Natural killer cell (primary cell): ENCODE results near the gene CCDC87. TPM values are rescaled to one million over a fixed set of nuclear protein-coding genes. Genes with fewer than 3 reads are reported as not detected.
"Not testable (repeated sequence)": the region's sequence is repeated elsewhere in the genome, so short reads cannot be mapped to it uniquely, and the experiment has no call there.

Experiments
- ATAC-seq, 3 donors: fragments of 150-1000 bp in 2 of 3; fragments of 200-7000 bp in 1 of 3; cut with Tn5 transposase; 1 replicate in 1 of 3; 2 replicates in 2 of 3; pipeline ENCODE4 v1.10.0; 2021; ENCODE audit warnings: mild to moderate bottlenecking in 2 of 3, moderate library complexity in 2 of 3
- DNase-seq, 2 donors: peaks; one replicate each; pipeline versions ENCODE4 v3.0.0 to v3.0.0-alpha.2; 2013 to 2021; ENCODE audit warnings: mixed read lengths in 1 of 2
- H3K27ac ChIP-seq: one replicate; pipeline ENCODE4 v1.5.1; 2013; ENCODE audit warnings: mild to moderate bottlenecking, low read length
- H3K27me3 ChIP-seq: one replicate; pipeline ENCODE4 v1.6.1; 2013; ENCODE audit warnings: low read length; ENCODE audit not compliant: control insufficient read depth, insufficient read depth
- H3K36me3 ChIP-seq: one replicate; pipeline ENCODE4 v1.6.1; 2013; ENCODE audit warnings: low read length; ENCODE audit not compliant: control insufficient read depth, insufficient read depth
- H3K4me1 ChIP-seq: one replicate; pipeline ENCODE4 v1.6.1; 2013; ENCODE audit warnings: low read length; ENCODE audit not compliant: control insufficient read depth, insufficient read depth
- H3K4me3 ChIP-seq: one replicate; pipeline ENCODE4 v1.5.1; 2013; ENCODE audit warnings: low read length
- H3K9me3 ChIP-seq: one replicate; pipeline ENCODE4 v1.6.1; 2013; ENCODE audit warnings: low read length; ENCODE audit not compliant: control insufficient read depth, insufficient read depth
- H3K27ac Mint-ChIP-seq, 2 donors: one replicate each; pipeline ENCODE4 v1.8.0; 2022; ENCODE audit warnings: mild to moderate bottlenecking in 2 of 2, mixed read lengths in 2 of 2, moderate library complexity in 1 of 2
- H3K27me3 Mint-ChIP-seq, 2 donors: one replicate each; pipeline ENCODE4 v1.8.0; 2022; ENCODE audit warnings: low read depth in 2 of 2, mixed read lengths in 2 of 2
- H3K36me3 Mint-ChIP-seq: one replicate; pipeline ENCODE4 v1.8.0; 2022; ENCODE audit warnings: mixed read lengths
- H3K4me1 Mint-ChIP-seq, 2 donors: one replicate each; pipeline ENCODE4 v1.8.0; 2022; ENCODE audit warnings: mixed read lengths in 2 of 2
- H3K4me3 Mint-ChIP-seq: one replicate; pipeline ENCODE4 v1.8.0; 2022; ENCODE audit warnings: mild to moderate bottlenecking, moderate library complexity, mixed read lengths
- H3K9me3 Mint-ChIP-seq, 2 donors: one replicate each; pipeline ENCODE4 v1.8.0; 2022; ENCODE audit warnings: mixed read lengths in 2 of 2
- CTCF ChIP-seq: fragments of 200-600 bp; IDR thresholded peaks from one replicate; pipeline ENCODE4 v1.8.0; 2022; ENCODE audit warnings: antibody characterized with exemption
- WGBS: methylation state at CpG from one replicate; pipeline ENCODE4 v1.1.7; 2013; ENCODE audit warnings: missing lambda C conversion rate; ENCODE audit not compliant: insufficient coverage; 5-methylcytosine and 5-hydroxymethylcytosine counted together
- intact Hi-C: fragments of 100-400 bp; cut with micrococcal nuclease; formaldehyde crosslinking; loops from one replicate; pipeline ENCODE4 v1.14.2; 2022
- total RNA-seq, 4 donors: library from RNA; stranded (reverse); fragments of 120-200 nt in 1 of 4; gene quantifications; one replicate each; pipeline versions ENCODE4 v1.2.3 to v1.2.4, GENCODE V29; 2013 to 2022

Gene CCDC87
- total RNA-seq, 3 donors from 2014 or later (not counting 1 experiment from before 2014, with no cell fraction given) = 0.40 to 0.68 (median 0.49) TPM

GRCh38 chr11:66593303-66593635 is 406 bp upstream of the CCDC87 start:
- H3K4me3 Mint-ChIP-seq = peak overlapping the region; percentile 100
- peak overlapping the region; percentile 63 for H3K27ac ChIP-seq
- peak overlapping the region; percentile 98 to 100 for H3K27ac Mint-ChIP-seq
- H3K4me3 ChIP-seq = peak overlapping the region; percentile 52
- no peaks in the 10 kb centered on the region for H3K9me3 Mint-ChIP-seq
- H3K27me3 Mint-ChIP-seq = no peaks in the 10 kb centered on the region
- H3K4me1 Mint-ChIP-seq = peaks cover 31 to 33% of the 10 kb centered on the region in 2 donors
- peaks cover 20% of the 10 kb centered on the region for H3K4me1 ChIP-seq
- H3K36me3 Mint-ChIP-seq = no peaks in the 10 kb centered on the region
- ATAC-seq (peak in 1 of 3 donors; percentile 2), DNase-seq (no peak)
- H3K27me3 ChIP-seq = no peaks in the 10 kb centered on the region
- H3K36me3 ChIP-seq = no peaks in the 10 kb centered on the region
- no peak for TF ChIP-seq CTCF
- intact Hi-C loops = loop anchor here (1.0 kb wide), 3 partner anchors 23 to 85 kb away; partner anchors contain the start of genes RBM14 and RBM4
- WGBS = 5% methylated on average over 12 of the region's 12 CpGs
- H3K9me3 ChIP-seq = no peaks in the 10 kb centered on the region

GRCh38 chr11:66591175-66591574 is 1.7 kb downstream of the CCDC87 start:
- H3K36me3 Mint-ChIP-seq = no peaks in the 10 kb centered on the region
- H3K27me3 Mint-ChIP-seq = no peaks in the 10 kb centered on the region
- no peak for DNase-seq
- no peaks in the 10 kb centered on the region for H3K27me3 ChIP-seq
- no peaks in the 10 kb centered on the region for H3K9me3 ChIP-seq
- H3K27ac Mint-ChIP-seq = peak overlapping the region; percentile 98 to 100
- no peaks in the 10 kb centered on the region for H3K36me3 ChIP-seq
- ATAC-seq = no peak
- intact Hi-C loops = no loop called here
- H3K4me1 Mint-ChIP-seq = peaks cover 31 to 33% of the 10 kb centered on the region in 2 donors
- H3K4me3 Mint-ChIP-seq = peak overlapping the region; percentile 28
- peaks cover 20% of the 10 kb centered on the region for H3K4me1 ChIP-seq
- no peak overlapping the region for H3K4me3 ChIP-seq
- H3K27ac ChIP-seq = no peak overlapping the region
- WGBS = 85% methylated on average over 2 of the region's 2 CpGs
- TF ChIP-seq CTCF = no peak
- H3K9me3 Mint-ChIP-seq = no peaks in the 10 kb centered on the region

- no peak overlapping the region for H3K27ac Mint-ChIP-seq
- intact Hi-C loops = no loop called here
- peaks cover 25 to 26% of the 10 kb centered on the region in 2 donors for H3K4me1 Mint-ChIP-seq
Observed at GRCh38 chr11:66589996-66590675, 2.7 kb downstream of the CCDC87 start.

GRCh38 chr11:66589315-66589714 is 3.5 kb downstream of the CCDC87 start:
- WGBS = 81% methylated on average over 2 of the region's 2 CpGs
- H3K27ac Mint-ChIP-seq, H3K4me3 ChIP-seq, ATAC-seq, H3K36me3 ChIP-seq, H3K36me3 Mint-ChIP-seq, H3K27ac ChIP-seq, DNase-seq, H3K9me3 Mint-ChIP-seq, H3K9me3 ChIP-seq, intact Hi-C loops, H3K27me3 Mint-ChIP-seq, H3K27me3 ChIP-seq, H3K4me3 Mint-ChIP-seq: not testable (repeated sequence)
- peaks cover 19% of the 10 kb centered on the region for H3K4me1 ChIP-seq
- peaks cover 18 to 21% of the 10 kb centered on the region in 2 donors for H3K4me1 Mint-ChIP-seq

More at GRCh38 chr11:66589996-66590675, 2.7 kb downstream of the CCDC87 start:
- H3K27ac ChIP-seq = no peak overlapping the region
- Mint-ChIP-seq H3K4me3 (no peak overlapping the region), H3K36me3 (no peaks in the 10 kb centered on the region), H3K9me3 (no peaks in the 10 kb centered on the region), H3K27me3 (no peaks in the 10 kb centered on the region)
- peaks cover 20% of the 10 kb centered on the region for H3K4me1 ChIP-seq
- WGBS = 88% methylated on average over 6 of the region's 7 CpGs
- no peak overlapping the region for H3K4me3 ChIP-seq
- ATAC-seq (no peak), DNase-seq (no peak)
- TF ChIP-seq CTCF = no peak
- no peaks in the 10 kb centered on the region for H3K9me3 ChIP-seq
- H3K36me3 ChIP-seq = no peaks in the 10 kb centered on the region
- no peaks in the 10 kb centered on the region for H3K27me3 ChIP-seq
